Measurements from ENCODE around the gene RNF167. TPM values are rescaled to one million over a fixed set of nuclear protein-coding genes. Genes with fewer than 3 reads are reported as not detected.

RNF167 gene
- total and polyA plus RNA-seq, 2 of the 13 experiments (the other 11 are each of a cell fraction or from before 2014, with no cell fraction given), result 44.1 to 45.4 TPM

GRCh38 chr17:4949321-4950074, 9.4 kb downstream of the RNF167 start (continued):
- TF ChIP-seq ZNF740 (CRISPR knock-in tag; IDR thresholded peaks at IDR 0.05) (0 out of 2 replicates have a peak, but pooled peaks have one; percentile 31), KAT2B (IDR thresholded peaks at IDR 0.05; ENCODE audit: borderline replicate concordance, low read depth, low read length) (no peak), ZNF142 (CRISPR knock-in tag; IDR thresholded peaks at IDR 0.05) (no peak), ATF4 (CRISPR knock-in tag; IDR thresholded peaks at IDR 0.05) (peak in 1 of 2 experiments; percentile 59; a peak in 1 of 4 replicates), HOXD1 (CRISPR knock-in tag; IDR thresholded peaks at IDR 0.05) (peak; percentile 75), ZNF235 (CRISPR knock-in tag; IDR thresholded peaks at IDR 0.05; ENCODE audit: borderline replicate concordance) (no peak; the same call in 1 of the 2 replicates), CSRNP1 (CRISPR knock-in tag; IDR thresholded peaks at IDR 0.05) (peak; percentile 87; the same call in 1 of the 2 replicates), HIC2 (CRISPR knock-in tag; IDR thresholded peaks at IDR 0.05; ENCODE audit: low read depth) (no peak), ARNTL (CRISPR knock-in tag; IDR thresholded peaks at IDR 0.05) (peak; percentile 89), HDAC2 (CRISPR knock-in tag; IDR thresholded peaks at IDR 0.05) (no peak; the same call in 1 of the 2 replicates), RFX5 (IDR thresholded peaks at IDR 0.05; ENCODE audit: low read depth, low read length) (no peak), ZNF136 (CRISPR knock-in tag; IDR thresholded peaks at IDR 0.05; ENCODE audit: low read depth) (no peak), SP2 (CRISPR knock-in tag; IDR thresholded peaks at IDR 0.05) (no peak), ZNF574 (CRISPR knock-in tag; IDR thresholded peaks at IDR 0.05) (no peak; the same call in 1 of the 2 replicates)

Data from HepG2 (cell line).